Measurements from ENCODE around the gene RTN4R. TPM values are rescaled to one million over a fixed set of nuclear protein-coding genes. Genes with fewer than 3 reads are reported as not detected.
"Not testable (repeated sequence)": the region's sequence is repeated elsewhere in the genome, so short reads cannot be mapped to it uniquely, and the experiment has no call there.

Gene RTN4R
- total RNA-seq, 1 experiment from 2014 or later = 9.6 TPM

DNA sequence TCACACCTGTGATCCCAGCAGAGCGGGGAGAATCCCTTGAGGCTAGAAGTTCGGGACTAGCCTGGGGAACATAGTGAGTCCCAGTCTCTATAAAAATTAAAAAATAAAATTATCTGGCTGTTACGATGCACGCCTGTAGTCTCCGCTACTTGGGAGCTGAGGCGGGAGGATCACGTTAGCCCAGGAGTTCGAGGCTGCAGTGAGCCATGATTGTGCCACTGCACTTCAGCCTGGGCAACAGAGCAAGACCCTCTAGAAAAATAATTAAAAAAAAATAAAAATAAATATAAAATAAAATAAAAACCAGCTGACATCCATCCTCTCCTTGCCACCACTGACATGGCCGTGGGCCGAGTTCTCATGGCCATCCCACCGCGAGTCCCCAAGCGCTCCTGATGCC, 7.7 kb upstream of the RTN4R start:
- ChIA-PET POLR2A (ENCODE audit: low non-redundant PET) (no interaction called here), CTCF (no interaction called here)
- Histone ChIP-seq H3K4me3 (ENCODE audit: low read depth, low read length, poor library complexity, severe bottlenecking) (no peak overlapping the region), H3K36me3 (ENCODE audit: insufficient read depth, low read length, poor library complexity, severe bottlenecking) (no peaks in the 10 kb centered on the region), H3K4me1 (ENCODE audit: insufficient read depth, low read length, poor library complexity, severe bottlenecking) (no peaks in the 10 kb centered on the region), H3K27me3 (replicated peaks; ENCODE audit: insufficient read depth, low read depth, low read length, poor library complexity) (no peaks in the 10 kb centered on the region), H3K9me3 (ENCODE audit: low read depth, low read length, poor library complexity, severe bottlenecking) (no peaks in the 10 kb centered on the region), H3K27ac (ENCODE audit: low read depth, low read length, poor library complexity, severe bottlenecking) (no peak overlapping the region)
- BruUV-seq (replicated peaks) = no TSS peak
- TF ChIP-seq EZH2 (IDR thresholded peaks at IDR 0.05; ENCODE audit: borderline replicate concordance, low read depth, low read length, poor library complexity, severe bottlenecking) (no peak), CTCF (conservative IDR thresholded peaks at IDR 0.05; ENCODE audit: low read depth, low read length) (no peak)
- no peak for DNase-seq (ENCODE audit: low spot score)
- intact Hi-C loops (cut with micrococcal nuclease; ENCODE audit: unreplicated experiment) = no loop called here

GRCh38 chr22:20275325-20275724, 7.2 kb upstream of the RTN4R start:
- H3K27me3 ChIP-seq (replicated peaks; ENCODE audit: insufficient read depth, low read depth, low read length, poor library complexity); H3K4me3 ChIP-seq (ENCODE audit: low read depth, low read length, poor library complexity, severe bottlenecking); H3K4me1 ChIP-seq (ENCODE audit: insufficient read depth, low read length, poor library complexity, severe bottlenecking); POLR2A ChIA-PET (ENCODE audit: low non-redundant PET); DNase-seq (ENCODE audit: low spot score); H3K27ac ChIP-seq (ENCODE audit: low read depth, low read length, poor library complexity, severe bottlenecking); intact Hi-C loops (cut with micrococcal nuclease; ENCODE audit: unreplicated experiment); CTCF ChIA-PET; H3K36me3 ChIP-seq (ENCODE audit: insufficient read depth, low read length, poor library complexity, severe bottlenecking); BruUV-seq (replicated peaks); H3K9me3 ChIP-seq (ENCODE audit: low read depth, low read length, poor library complexity, severe bottlenecking): not testable (repeated sequence)

DNA sequence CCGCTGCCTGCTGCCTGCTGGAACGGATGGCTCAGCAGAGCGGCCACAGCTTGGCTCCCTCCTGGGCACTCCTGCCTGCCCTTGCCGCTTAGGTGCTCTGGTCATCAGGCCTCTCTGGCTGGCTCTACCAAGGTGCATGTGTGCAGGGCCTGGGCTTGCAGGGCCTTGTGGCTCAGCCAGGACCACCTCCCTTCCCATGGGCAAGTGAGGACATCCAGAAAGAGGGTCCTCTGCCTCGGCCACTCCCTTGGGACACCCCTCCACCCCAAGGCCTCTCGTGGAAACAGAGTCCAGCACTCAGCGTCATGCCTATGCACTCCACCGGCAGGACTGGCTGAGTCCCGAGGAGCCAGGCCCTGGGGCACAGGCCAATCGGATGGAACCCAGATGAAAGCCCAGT, 6.3 kb upstream of the RTN4R start:
- intact Hi-C loops (cut with micrococcal nuclease; ENCODE audit: unreplicated experiment); H3K27ac ChIP-seq (ENCODE audit: low read depth, low read length, poor library complexity, severe bottlenecking); H3K4me3 ChIP-seq (ENCODE audit: low read depth, low read length, poor library complexity, severe bottlenecking); H3K27me3 ChIP-seq (replicated peaks; ENCODE audit: insufficient read depth, low read depth, low read length, poor library complexity); POLR2A ChIA-PET (ENCODE audit: low non-redundant PET); H3K4me1 ChIP-seq (ENCODE audit: insufficient read depth, low read length, poor library complexity, severe bottlenecking); CTCF ChIA-PET; BruUV-seq (replicated peaks); H3K9me3 ChIP-seq (ENCODE audit: low read depth, low read length, poor library complexity, severe bottlenecking); DNase-seq (ENCODE audit: low spot score); H3K36me3 ChIP-seq (ENCODE audit: insufficient read depth, low read length, poor library complexity, severe bottlenecking): not testable (repeated sequence)

GRCh38 chr22:20273758-20274181, 5.7 kb upstream of the RTN4R start:
- Histone ChIP-seq H3K9me3 (ENCODE audit: low read depth, low read length, poor library complexity, severe bottlenecking) (no peaks in the 10 kb centered on the region), H3K27me3 (replicated peaks; ENCODE audit: insufficient read depth, low read depth, low read length, poor library complexity) (no peaks in the 10 kb centered on the region), H3K27ac (ENCODE audit: low read depth, low read length, poor library complexity, severe bottlenecking) (no peak overlapping the region), H3K36me3 (ENCODE audit: insufficient read depth, low read length, poor library complexity, severe bottlenecking) (no peaks in the 10 kb centered on the region), H3K4me3 (ENCODE audit: low read depth, low read length, poor library complexity, severe bottlenecking) (no peak overlapping the region), H3K4me1 (ENCODE audit: insufficient read depth, low read length, poor library complexity, severe bottlenecking) (no peaks in the 10 kb centered on the region)
- intact Hi-C loops (cut with micrococcal nuclease; ENCODE audit: unreplicated experiment) = no loop called here
- DNase-seq (ENCODE audit: low spot score) = no peak
- POLR2A ChIA-PET (ENCODE audit: low non-redundant PET) = no interaction called here
- TF ChIP-seq EZH2 (IDR thresholded peaks at IDR 0.05; ENCODE audit: borderline replicate concordance, low read depth, low read length, poor library complexity, severe bottlenecking) (no peak), CTCF (conservative IDR thresholded peaks at IDR 0.05; ENCODE audit: low read depth, low read length) (no peak)
- CTCF ChIA-PET = no interaction called here
- no TSS peak for BruUV-seq (replicated peaks)

Data from A673 (cell line).